ENCODE results near the gene TMC7. TPM values are rescaled to one million over a fixed set of nuclear protein-coding genes. Genes with fewer than 3 reads are reported as not detected.
A peak's percentile ranks its signal among the peaks of the same experiment; 100 is the strongest.

TMC7 gene
- total and polyA plus RNA-seq, 2 of the 13 experiments (the other 11 are each of a cell fraction or from before 2014, with no cell fraction given) = 1.2 to 5.1 TPM

- no peak for TF ChIP-seq ZBTB26 (CRISPR knock-in tag; IDR thresholded peaks at IDR 0.05; ENCODE audit: borderline replicate concordance)
- TF ChIP-seq ZNF766 (CRISPR knock-in tag; IDR thresholded peaks at IDR 0.05; ENCODE audit: borderline replicate concordance) = no peak
- no peak for TF ChIP-seq TEAD2 (CRISPR knock-in tag; IDR thresholded peaks at IDR 0.05)
- TF ChIP-seq FOXA1 (IDR thresholded peaks at IDR 0.05) = no peak
- TF ChIP-seq FOXA1 (CRISPR knock-in tag; IDR thresholded peaks at IDR 0.05) = peak; percentile 40; the same call in 1 of the 2 replicates
- TF ChIP-seq MAX (IDR thresholded peaks at IDR 0.05) = peak; percentile 88
- no peak for TF ChIP-seq PLRG1 (conservative IDR thresholded peaks at IDR 0.05)
- TF ChIP-seq BORCS8-MEF2B (CRISPR knock-in tag; IDR thresholded peaks at IDR 0.05) = no peak
- TF ChIP-seq ZNF83 (CRISPR knock-in tag; IDR thresholded peaks at IDR 0.05; ENCODE audit: borderline replicate concordance) = no peak
- no peak for TF ChIP-seq KDM6A (CRISPR knock-in tag; IDR thresholded peaks at IDR 0.05; ENCODE audit: low read depth)
- TF ChIP-seq ZNF740 (CRISPR knock-in tag; IDR thresholded peaks at IDR 0.05) = no peak
- peak; percentile 84 for TF ChIP-seq NFYC (CRISPR knock-in tag; IDR thresholded peaks at IDR 0.05)
- TF ChIP-seq ARNT (IDR thresholded peaks at IDR 0.05) = no peak
- TF ChIP-seq TEF (CRISPR knock-in tag; IDR thresholded peaks at IDR 0.05) = no peak
- TF ChIP-seq ZNF784 (CRISPR knock-in tag; IDR thresholded peaks at IDR 0.05; ENCODE audit: borderline replicate concordance) = 0 out of 2 replicates have a peak, but pooled peaks have one; percentile 15
- no peak for TF ChIP-seq RFX5 (IDR thresholded peaks at IDR 0.05; ENCODE audit: low read depth, low read length)
- TF ChIP-seq PLSCR1 (CRISPR knock-in tag; IDR thresholded peaks at IDR 0.05; ENCODE audit: borderline replicate concordance) = no peak
- TF ChIP-seq NPAS2 (CRISPR knock-in tag; IDR thresholded peaks at IDR 0.05; ENCODE audit: borderline replicate concordance) = no peak
- TF ChIP-seq JUND (CRISPR knock-in tag; IDR thresholded peaks at IDR 0.05) = no peak
These were observed 111.0 kb downstream of the TMC7 start (continued) for GRCh38 chr16:19094542-19095365.
